Endothelial cell of umbilical vein (primary cell): ENCODE results near the gene PTGDS. TPM values are rescaled to one million over a fixed set of nuclear protein-coding genes. Genes with fewer than 3 reads are reported as not detected.

Source experiments
- BruUV-seq: library from RNA; stranded (reverse); fragments of 400-500 nt; replicated peaks from 2 replicates; lab custom pipeline; 2021; lab: Mats Ljungman, UMichigan
- CTCF ChIA-PET: fragments of 300-600, 350-600 bp; sonication (Branson Sonifier 250); formaldehyde crosslinking; loops from one replicate; lab custom pipeline; 2021; ENCODE audit warnings: antibody characterized with exemption, inconsistent platforms; lab: Charles Lee
- POLR2A ChIA-PET: fragments of 300-600, 350-600 bp; sonication (Branson Sonifier 250); formaldehyde crosslinking; loops from one replicate; lab custom pipeline; 2021; ENCODE audit warnings: antibody characterized with exemption, inconsistent platforms; lab: Charles Lee
- DNase-seq: peaks from one replicate; pipeline ENCODE4 v3.0.0-alpha.2; 2011; ENCODE audit warnings: low read depth, low spot score
- FAIRE-seq: peaks from 2 replicates; lab custom pipeline; 2011; peaks lifted over from hg19 to GRCh38; lab: Jason Lieb, UNC
- H2AFZ ChIP-seq: 2 replicates; pipeline ENCODE4 v1.6.0; 2012; ENCODE audit warnings: low read depth, low read length, control low read depth, inconsistent platforms
- H3K27ac ChIP-seq: 2 replicates; pipeline ENCODE4 v1.5.1; 2011; ENCODE audit warnings: low read depth, mild to moderate bottlenecking, control low read depth, low read length, moderate library complexity; ENCODE audit not compliant: insufficient read depth
- H3K27me3 ChIP-seq, 2 experiments: 2 replicates each; pipeline versions ENCODE4 v1.6.0 to v1.6.1; 2011; ENCODE audit warnings: low read length in 2 of 2, mixed read lengths in 1 of 2; ENCODE audit not compliant: control insufficient read depth in 2 of 2, insufficient read depth in 2 of 2
- H3K36me3 ChIP-seq, 2 experiments: 2 replicates in 1 of 2; 3 replicates in 1 of 2; pipeline ENCODE4 v1.5.1; 2011; ENCODE audit warnings: low read length in 2 of 2, mild to moderate bottlenecking in 1 of 2, moderate library complexity in 1 of 2; ENCODE audit not compliant: control insufficient read depth in 2 of 2, insufficient read depth in 2 of 2; ENCODE audit errors: extremely low read depth in 1 of 2
- H3K4me1 ChIP-seq: 3 replicates; pipeline ENCODE4 v1.5.1; 2011; ENCODE audit warnings: mild to moderate bottlenecking, low read length; ENCODE audit not compliant: control insufficient read depth, insufficient read depth; ENCODE audit errors: extremely low read depth
- H3K4me2 ChIP-seq: 2 replicates; pipeline ENCODE4 v1.6.1; 2011; ENCODE audit warnings: low read length, control low read depth, mixed read lengths; ENCODE audit not compliant: insufficient read depth
- H3K4me3 ChIP-seq, 3 experiments: fragments of 200-600 bp in 1 of 3; sonication (generic), shearing (Covaris generic) in 1 of 3; replicated peaks in 1 of 3; 2 replicates each; pipeline ENCODE4 v1.5.1; 2011 to 2016; ENCODE audit warnings: control low read depth in 3 of 3, low read length in 3 of 3, mild to moderate bottlenecking in 2 of 3, inconsistent platforms in 1 of 3, low read depth in 1 of 3, moderate library complexity in 1 of 3; ENCODE audit not compliant: insufficient read depth in 1 of 3
- H3K79me2 ChIP-seq: 2 replicates; pipeline ENCODE4 v1.6.0; 2012; ENCODE audit warnings: low read length, inconsistent platforms; ENCODE audit not compliant: control insufficient read depth, insufficient read depth
- H3K9ac ChIP-seq: replicated peaks from 2 replicates; pipeline ENCODE3; 2011; ENCODE audit warnings: low read length, control low read depth; ENCODE audit not compliant: insufficient read depth; ENCODE audit errors: extremely low read depth
- H3K9me1 ChIP-seq: replicated peaks from 3 replicates; pipeline ENCODE4 v1.6.0; 2011; ENCODE audit warnings: mild to moderate bottlenecking, low read length; ENCODE audit not compliant: control insufficient read depth, insufficient read depth; ENCODE audit errors: extremely low read depth
- H3K9me3 ChIP-seq: replicated peaks from 2 replicates; pipeline ENCODE4 v1.5.1; 2012; ENCODE audit warnings: low read length, inconsistent platforms; ENCODE audit not compliant: control insufficient read depth, insufficient read depth
- H4K20me1 ChIP-seq: replicated peaks from 2 replicates; pipeline ENCODE3; 2011; ENCODE audit warnings: mild to moderate bottlenecking, low read length; ENCODE audit not compliant: control insufficient read depth, insufficient read depth; ENCODE audit errors: extremely low read depth
- CTCF ChIP-seq, 2 donors: IDR thresholded peaks; 1 replicate in 1 of 2; 2 replicates in 1 of 2; pipeline ENCODE4 v1.5.1; 2011; ENCODE audit warnings: low read length in 2 of 2, mild to moderate bottlenecking in 2 of 2, moderate library complexity in 2 of 2, control low read depth in 1 of 2, inconsistent platforms in 1 of 2, low read depth in 1 of 2; ENCODE audit not compliant: insufficient read depth in 1 of 2; ENCODE audit errors: extremely low read depth in 1 of 2
- EZH2 ChIP-seq: IDR thresholded peaks from 2 replicates; pipeline ENCODE4 v1.6.1; 2012; ENCODE audit warnings: borderline replicate concordance, low read depth, mild to moderate bottlenecking, moderate library complexity, low read length, inconsistent platforms; ENCODE audit not compliant: severe bottlenecking
- FOS ChIP-seq: IDR thresholded peaks from 2 replicates; pipeline ENCODE4 v1.6.1; 2011; ENCODE audit warnings: mild to moderate bottlenecking, low read length, moderate library complexity, borderline replicate concordance; ENCODE audit not compliant: insufficient read depth
- GATA2 ChIP-seq: IDR thresholded peaks from 2 replicates; pipeline ENCODE4 v1.7.0; 2011; ENCODE audit warnings: low read depth, mild to moderate bottlenecking, moderate library complexity, mixed read lengths, low read length; ENCODE audit not compliant: insufficient read length, insufficient read depth
- JUN ChIP-seq: IDR thresholded peaks from 2 replicates; pipeline ENCODE4 v1.6.1; 2011; ENCODE audit warnings: borderline replicate concordance, low read depth; ENCODE audit not compliant: insufficient read length, insufficient read depth
- MAX ChIP-seq: IDR thresholded peaks from 2 replicates; pipeline ENCODE4 v1.6.1; 2011; ENCODE audit not compliant: insufficient read depth, insufficient read length
- MYC ChIP-seq: IDR thresholded peaks from one replicate; pipeline ENCODE4 v1.6.1; 2011; ENCODE audit warnings: mild to moderate bottlenecking, low read depth, low read length
- POLR2A ChIP-seq: IDR thresholded peaks from 2 replicates; pipeline ENCODE4 v1.6.1; 2012; ENCODE audit warnings: low read depth, mild to moderate bottlenecking, control low read depth, low read length
- POLR2AphosphoS5 ChIP-seq: IDR thresholded peaks from 2 replicates; pipeline ENCODE4 v1.6.1; 2012; ENCODE audit warnings: low read depth, mild to moderate bottlenecking, control low read depth, low read length, moderate library complexity; ENCODE audit not compliant: insufficient read depth
- dilution Hi-C: fragments of 300-500 bp; cut with MboI; formaldehyde crosslinking; loops from one replicate; pipeline ENCODE4 v1.15.0; 2019; ENCODE audit warnings: low sequenced_read_pairs; ENCODE audit not compliant: extremely low pct_ligation_motif_present
- intact Hi-C: fragments of 100-400 bp; cut with micrococcal nuclease; formaldehyde crosslinking; loops from one replicate; pipeline ENCODE4 v1.10.0; 2022
- polyA plus RNA-seq, 4 experiments: library from polyadenylated mRNA; depleted of rRNA in 3 of 4; stranded (reverse) in 3 of 4; unstranded in 1 of 4; fragments of >200 nt; gene quantifications; 2 replicates each; pipeline versions ENCODE4 v1.2.1 to v1.2.3, GENCODE V29; 2011 to 2012; ENCODE audit warnings: missing spikeins in 1 of 4
- total RNA-seq: library from RNA; stranded (reverse); gene quantifications from 2 replicates; pipeline ENCODE4 v1.2.3, GENCODE V29; 2021

The PTGDS gene
- total and polyA plus RNA-seq, 2 donors (not counting 3 experiments of a cell fraction or from before 2014, with no cell fraction given), result not detected

- no peak overlapping the region for H3K4me3 ChIP-seq
- H3K27ac ChIP-seq, result no peak overlapping the region
- peaks cover 12% of the 10 kb centered on the region for H3K4me1 ChIP-seq
- TF ChIP-seq POLR2A (no peak), JUN (no peak), POLR2AphosphoS5 (no peak), EZH2 (no peak), FOS (no peak), MAX (no peak), MYC (no peak), CTCF (IDR thresholded peaks at IDR 0.05; ENCODE audit: extremely low read depth in 1 of 2, insufficient read depth in 1 of 2, low read depth in 1 of 2, low read length in 2 of 2) (no peak), GATA2 (no peak)
- H4K20me1 ChIP-seq, result no peaks in the 10 kb centered on the region
- ChIA-PET POLR2A (no interaction called here), CTCF (interaction anchor here (1.9 to 4.5 kb wide), 4 partner anchors 12 to 83 kb away, joined by 6 to 28 read pairs (median 20); partner anchors contain the start of gene CLIC3)
- no peaks in the 10 kb centered on the region for H3K9me1 ChIP-seq
- no peak for FAIRE-seq
- H3K36me3 ChIP-seq, result no peaks in the 10 kb centered on the region
- intact Hi-C loops, result no loop called here
- no peak for DNase-seq
- no peak overlapping the region for H3K4me2 ChIP-seq
- BruUV-seq, result no TSS peak
- no peak overlapping the region for H3K9ac ChIP-seq
- H3K9me3 ChIP-seq, result no peaks in the 10 kb centered on the region
- dilution Hi-C loops, result no loop called here
- no peaks in the 10 kb centered on the region for H3K79me2 ChIP-seq
- no peak overlapping the region for H2AFZ ChIP-seq
- no peaks in the 10 kb centered on the region for H3K27me3 ChIP-seq
Measured at GRCh38 chr9:137030538-137031527, 53.5 kb downstream of the PTGDS start.

Other genes starting within 250 kb of the PTGDS start
Only the 30 nearest of the 37 such genes appear.
- not detected in 2 replicates for gene LCN8, start 219.3 kb upstream of the PTGDS start, total RNA-seq
- not detected in 2 replicates for gene LCN8, start 219.3 kb upstream of the PTGDS start, polyA plus RNA-seq
- gene LCN15, start 213.0 kb upstream of the PTGDS start, total RNA-seq, result not detected in 2 replicates
- gene LCN15, start 213.0 kb upstream of the PTGDS start, polyA plus RNA-seq, result not detected in 2 replicates
- gene TMEM141, start 186.2 kb upstream of the PTGDS start, total RNA-seq, result 43.2 and 44.9 TPM in 2 replicates
- 129 and 146 TPM in 2 replicates for gene TMEM141, start 186.2 kb upstream of the PTGDS start, polyA plus RNA-seq
- 0.37 TPM in 1 of 2 replicates, not detected in the other for gene CCDC183, start 181.2 kb upstream of the PTGDS start, total RNA-seq
- gene CCDC183, start 181.2 kb upstream of the PTGDS start, polyA plus RNA-seq, result 0.50 and 0.60 TPM in 2 replicates
- 112 TPM in 2 replicates for gene RABL6, start 169.6 kb upstream of the PTGDS start, total RNA-seq
- gene RABL6, start 169.6 kb upstream of the PTGDS start, polyA plus RNA-seq, result 60.8 and 61.3 TPM in 2 replicates
- 1.3 and 1.7 TPM in 2 replicates for gene AJM1, start 135.0 kb upstream of the PTGDS start, total RNA-seq
- 0.30 and 0.32 TPM in 2 replicates for gene AJM1, start 135.0 kb upstream of the PTGDS start, polyA plus RNA-seq
- 139 and 165 TPM in 2 replicates for gene PHPT1, start 128.1 kb upstream of the PTGDS start, total RNA-seq
- gene PHPT1, start 128.1 kb upstream of the PTGDS start, polyA plus RNA-seq, result 319 and 376 TPM in 2 replicates
- 7.2 and 7.7 TPM in 2 replicates for gene MAMDC4, start 125.2 kb upstream of the PTGDS start, total RNA-seq
- 3.6 and 4.7 TPM in 2 replicates for gene MAMDC4, start 125.2 kb upstream of the PTGDS start, polyA plus RNA-seq
- 356 and 388 TPM in 2 replicates for gene EDF1, start 111.2 kb upstream of the PTGDS start, total RNA-seq
- 411 and 478 TPM in 2 replicates for gene EDF1, start 111.2 kb upstream of the PTGDS start, polyA plus RNA-seq
- 21.5 and 23.1 TPM in 2 replicates for gene TRAF2, start 91.0 kb upstream of the PTGDS start, total RNA-seq
- gene TRAF2, start 91.0 kb upstream of the PTGDS start, polyA plus RNA-seq, result 10.3 and 10.9 TPM in 2 replicates
- 95.6 and 97.3 TPM in 2 replicates for gene FBXW5, start 32.8 kb upstream of the PTGDS start, total RNA-seq
- gene FBXW5, start 32.8 kb upstream of the PTGDS start, polyA plus RNA-seq, result 151 and 209 TPM in 2 replicates
- gene C8G, start 32.3 kb upstream of the PTGDS start, total RNA-seq, result 1.4 and 1.9 TPM in 2 replicates
- 0.47 and 0.70 TPM in 2 replicates for gene C8G, start 32.3 kb upstream of the PTGDS start, polyA plus RNA-seq
- 0.35 TPM in 1 of 2 replicates, not detected in the other for gene LCN12, start 25.2 kb upstream of the PTGDS start, total RNA-seq
- 0.52 and 0.62 TPM in 2 replicates for gene LCN12, start 25.2 kb upstream of the PTGDS start, polyA plus RNA-seq
- not detected in 2 replicates for gene LCNL1, start 5.5 kb downstream of the PTGDS start, total RNA-seq
- not detected in 2 replicates for gene LCNL1, start 5.5 kb downstream of the PTGDS start, polyA plus RNA-seq
- 35.0 and 38.7 TPM in 2 replicates for gene PAXX, start 14.9 kb downstream of the PTGDS start, total RNA-seq
- gene PAXX, start 14.9 kb downstream of the PTGDS start, polyA plus RNA-seq, result 34.0 and 49.9 TPM in 2 replicates
- not detected in 2 replicates for gene CLIC3, start 19.1 kb downstream of the PTGDS start, total RNA-seq
- 2.3 and 4.1 TPM in 2 replicates for gene CLIC3, start 19.1 kb downstream of the PTGDS start, polyA plus RNA-seq
- 20.0 and 23.4 TPM in 2 replicates for gene ABCA2, start 50.7 kb downstream of the PTGDS start, total RNA-seq
- gene ABCA2, start 50.7 kb downstream of the PTGDS start, polyA plus RNA-seq, result 29.1 and 41.2 TPM in 2 replicates
- not detected in 2 replicates for gene FUT7, start 54.6 kb downstream of the PTGDS start, total RNA-seq
- not detected in 2 replicates for gene FUT7, start 54.6 kb downstream of the PTGDS start, polyA plus RNA-seq
- gene NPDC1, start 68.7 kb downstream of the PTGDS start, total RNA-seq, result 157 and 181 TPM in 2 replicates
- gene NPDC1, start 68.7 kb downstream of the PTGDS start, polyA plus RNA-seq, result 115 and 144 TPM in 2 replicates
- gene ENTPD2, start 76.6 kb downstream of the PTGDS start, total RNA-seq, result not detected in 2 replicates
- 0.03 TPM in 1 of 2 replicates, not detected in the other for gene ENTPD2, start 76.6 kb downstream of the PTGDS start, polyA plus RNA-seq
- 24.3 and 27.8 TPM in 2 replicates for gene SAPCD2, start 93.1 kb downstream of the PTGDS start, total RNA-seq
- gene SAPCD2, start 93.1 kb downstream of the PTGDS start, polyA plus RNA-seq, result 11.5 and 13.2 TPM in 2 replicates
- 38.1 and 41.7 TPM in 2 replicates for gene UAP1L1, start 100.0 kb downstream of the PTGDS start, total RNA-seq
- gene UAP1L1, start 100.0 kb downstream of the PTGDS start, polyA plus RNA-seq, result 26.0 and 31.0 TPM in 2 replicates
- 67.7 and 75.3 TPM in 2 replicates for gene MAN1B1, start 109.5 kb downstream of the PTGDS start, total RNA-seq
- 81.0 and 83.3 TPM in 2 replicates for gene MAN1B1, start 109.5 kb downstream of the PTGDS start, polyA plus RNA-seq
- gene DPP7, start 137.2 kb downstream of the PTGDS start, total RNA-seq, result 118 and 149 TPM in 2 replicates
- gene DPP7, start 137.2 kb downstream of the PTGDS start, polyA plus RNA-seq, result 200 and 247 TPM in 2 replicates
- gene GRIN1, start 161.7 kb downstream of the PTGDS start, total RNA-seq, result not detected in 2 replicates
- not detected in 2 replicates for gene GRIN1, start 161.7 kb downstream of the PTGDS start, polyA plus RNA-seq
- not detected in 2 replicates for gene LRRC26, start 192.5 kb downstream of the PTGDS start, total RNA-seq
- gene LRRC26, start 192.5 kb downstream of the PTGDS start, polyA plus RNA-seq, result 0.08 TPM in 1 of 2 replicates, not detected in the other
- gene TMEM210, start 194.6 kb downstream of the PTGDS start, total RNA-seq, result not detected in 2 replicates
- not detected in 2 replicates for gene TMEM210, start 194.6 kb downstream of the PTGDS start, polyA plus RNA-seq
- 69.2 and 70.0 TPM in 2 replicates for gene ANAPC2, start 211.1 kb downstream of the PTGDS start, total RNA-seq
- gene ANAPC2, start 211.1 kb downstream of the PTGDS start, polyA plus RNA-seq, result 44.8 and 57.5 TPM in 2 replicates
- 89.0 and 90.5 TPM in 2 replicates for gene SSNA1, start 211.2 kb downstream of the PTGDS start, total RNA-seq
- 146 and 162 TPM in 2 replicates for gene SSNA1, start 211.2 kb downstream of the PTGDS start, polyA plus RNA-seq
- 12.1 and 12.4 TPM in 2 replicates for gene TPRN, start 223.2 kb downstream of the PTGDS start, total RNA-seq
- gene TPRN, start 223.2 kb downstream of the PTGDS start, polyA plus RNA-seq, result 4.3 and 5.7 TPM in 2 replicates